Activated CD8-positive, alpha-beta memory T cell treated with anti-CD3 and anti-CD28 coated beads, Interleukin-2, amount 50 U/mL, for 4 hours (primary cell): ENCODE measurements around the gene TMEM171.

Experiments used
- DNase-seq: peaks from one replicate; pipeline ENCODE4 v3.0.0-alpha.2; 2020

TMEM171 gene

DNA sequence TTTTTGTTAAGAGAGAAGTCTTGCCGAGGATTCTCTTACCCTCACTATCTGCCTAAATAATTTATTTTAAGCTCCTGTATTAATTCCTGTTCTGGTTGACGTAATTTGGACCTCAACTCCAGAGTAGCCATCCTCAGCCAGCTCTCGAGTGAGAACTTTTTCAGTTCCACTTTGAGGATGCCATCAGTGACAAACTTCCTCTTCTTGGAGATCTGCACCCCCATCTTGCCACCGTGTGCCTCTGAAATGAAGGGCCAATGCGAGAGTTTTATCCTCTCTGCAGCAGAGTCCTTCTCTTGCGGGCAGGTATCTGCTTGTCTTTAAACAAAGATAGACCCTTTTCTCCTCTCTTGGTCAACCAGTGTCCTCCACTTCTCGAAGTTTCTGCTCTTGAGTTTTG, 33.1 kb downstream of the TMEM171 start:
- DNase-seq = no peak

DNA sequence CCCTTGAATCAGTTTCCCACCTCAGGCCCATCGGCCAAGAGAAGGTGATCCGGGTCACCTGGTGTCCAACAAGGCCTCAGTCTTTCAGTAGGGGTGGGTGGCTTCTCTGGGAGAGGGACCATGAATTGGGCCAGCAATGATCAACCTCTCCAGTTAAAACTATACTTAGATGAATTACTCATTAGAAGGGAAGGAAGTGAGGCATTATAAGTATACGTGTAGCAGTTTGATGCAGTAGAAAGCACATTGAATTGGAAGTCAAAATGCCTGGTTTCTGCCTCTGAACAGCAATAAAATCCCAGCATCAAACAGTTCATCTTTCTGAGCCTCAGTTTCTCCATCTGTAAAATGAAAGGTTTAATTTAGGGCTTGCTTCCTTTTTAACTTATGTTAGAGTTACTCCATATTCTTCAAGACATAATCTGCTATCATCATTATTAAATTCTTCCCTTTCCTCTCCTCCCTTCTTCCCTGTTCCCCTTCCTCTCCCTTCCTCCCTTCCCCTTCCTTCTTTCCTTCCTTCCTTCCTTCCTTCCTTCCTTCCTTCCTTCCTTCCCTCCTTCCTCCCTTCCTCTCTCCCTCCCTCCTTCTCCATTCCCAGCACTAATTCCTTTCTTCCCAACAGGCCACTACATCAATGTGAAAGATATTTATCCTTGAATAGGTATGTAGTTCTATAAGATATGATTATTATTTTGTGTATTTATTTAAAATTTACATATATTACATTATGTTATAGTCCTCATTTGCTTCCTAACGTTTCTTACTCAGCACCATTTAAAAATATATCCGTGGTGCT, 34.0 kb downstream of the TMEM171 start:
- DNase-seq = no peak

DNA sequence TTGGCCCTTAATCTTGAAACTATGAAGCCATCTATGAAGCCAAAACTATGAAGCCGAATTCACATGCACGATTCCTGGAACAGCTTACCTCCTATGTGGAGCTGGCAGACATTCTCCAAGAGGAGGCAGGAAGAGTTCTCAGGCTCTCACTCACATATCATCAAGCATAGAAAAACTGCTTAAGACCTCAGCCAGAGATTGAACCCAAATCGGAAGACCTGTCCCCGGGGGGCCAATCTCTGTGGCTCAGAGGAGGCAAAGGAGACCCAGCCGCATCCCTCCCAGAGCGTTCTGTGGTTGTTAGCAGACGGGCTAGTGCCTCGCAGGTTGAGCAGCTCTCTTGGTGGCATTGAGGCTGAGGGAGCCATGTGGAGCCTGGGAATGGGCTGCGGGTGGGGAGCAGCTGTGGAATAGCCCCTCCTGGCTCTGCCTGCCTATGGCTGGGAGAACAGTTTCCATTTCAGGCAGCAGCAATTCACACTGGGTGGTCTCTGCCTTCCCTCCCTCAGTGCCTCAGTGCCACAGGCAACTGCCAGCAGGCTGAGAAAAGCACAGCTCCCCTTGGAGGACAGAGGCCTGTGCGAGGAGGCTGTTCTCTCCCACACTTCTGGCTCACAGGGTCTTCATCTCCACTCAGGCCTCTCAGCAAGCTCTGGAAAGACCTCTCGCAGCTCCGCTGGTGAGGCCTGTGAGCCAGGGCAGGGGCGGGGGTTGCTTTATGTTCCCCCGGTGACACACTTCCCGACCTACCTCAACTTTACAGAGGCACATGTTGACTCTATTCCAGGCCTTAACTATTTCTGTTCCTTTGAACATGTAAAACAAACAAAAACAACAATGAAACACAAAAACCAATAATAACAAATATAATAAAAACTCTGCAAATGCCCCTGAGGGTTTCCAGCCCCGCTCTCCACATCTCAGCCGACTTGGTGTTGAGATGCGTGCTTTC, 35.2 kb downstream of the TMEM171 start:
- no peak for DNase-seq

DNA sequence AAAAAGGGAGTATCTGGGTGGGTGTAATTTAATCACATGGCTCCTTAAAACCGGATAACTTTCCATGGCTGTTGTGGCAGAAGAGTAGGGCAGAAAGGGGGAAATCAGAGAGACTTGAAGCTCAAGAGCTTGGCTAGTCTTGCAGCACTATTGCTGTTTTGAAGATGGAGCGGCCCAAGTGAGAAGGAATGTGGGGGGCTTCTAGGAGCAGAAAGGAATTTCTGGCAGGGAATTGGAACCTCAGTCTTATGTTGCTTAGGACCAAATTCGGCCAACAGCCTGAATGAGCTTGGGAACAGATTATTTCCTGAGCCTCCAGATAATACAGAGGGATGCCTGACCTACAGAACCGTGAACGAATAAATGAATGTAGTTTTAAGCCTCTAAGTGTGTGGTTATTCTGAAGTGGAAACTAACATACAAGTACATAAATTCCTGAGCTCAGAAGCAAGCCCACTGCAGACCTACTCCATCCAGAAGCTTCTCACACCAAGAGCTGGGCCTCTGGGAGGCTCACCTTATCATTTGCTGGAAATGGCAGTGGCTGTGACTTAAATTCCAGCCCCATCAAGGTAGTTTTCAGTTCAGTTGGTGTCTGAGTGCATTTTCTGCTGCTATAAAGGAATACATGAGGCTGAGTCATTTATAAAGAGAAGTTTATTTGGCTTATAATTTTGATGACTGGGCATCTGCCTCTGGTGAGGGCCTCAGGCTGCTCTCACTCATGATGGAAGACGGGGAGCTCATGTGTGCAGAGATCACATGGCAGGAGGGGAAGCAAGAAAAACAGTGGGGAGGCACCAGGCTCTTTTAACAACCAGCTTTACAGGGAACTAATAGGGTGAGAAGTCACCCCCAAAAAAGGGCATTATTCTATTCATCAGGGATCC, 37.3 kb downstream of the TMEM171 start:
- no peak for DNase-seq

DNA sequence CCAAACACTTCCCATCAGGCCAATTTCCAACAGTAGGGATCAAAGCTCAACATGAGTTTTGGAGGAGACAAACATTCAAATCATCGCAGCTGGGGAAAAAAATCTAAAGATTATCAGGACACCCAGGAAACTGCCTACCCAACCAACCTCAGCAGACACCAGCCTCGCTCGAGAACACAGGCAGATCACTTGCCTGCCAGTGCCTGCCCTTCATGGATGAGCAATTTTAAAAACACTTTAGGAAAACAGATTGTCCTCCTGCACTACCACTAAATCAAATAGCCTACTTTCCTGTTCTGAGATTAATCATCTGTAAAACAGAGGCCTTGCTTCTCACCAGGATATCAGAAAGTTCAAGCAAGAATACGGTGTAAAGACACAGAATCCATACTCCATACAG, 37.9 kb downstream of the TMEM171 start:
- no peak for DNase-seq

DNA sequence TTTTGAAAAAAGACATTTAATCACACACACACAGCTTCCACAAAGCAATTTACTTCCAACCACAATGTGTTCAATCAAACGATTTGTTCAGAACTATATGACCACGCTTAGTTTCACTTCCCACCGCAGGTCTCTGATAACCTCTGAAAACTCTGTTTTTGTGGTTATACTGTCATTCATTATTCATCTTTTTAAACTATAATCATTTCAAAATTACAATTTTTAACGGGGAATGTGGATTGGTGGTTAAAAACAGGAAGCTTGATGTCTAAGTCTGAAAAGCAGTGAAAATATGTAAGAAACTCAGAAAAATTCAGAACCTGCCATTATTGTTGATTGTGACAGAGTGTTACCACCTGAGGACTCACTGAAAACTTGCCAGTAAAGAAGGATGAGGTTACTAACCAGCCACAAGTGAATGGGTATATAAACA, 39.9 kb downstream of the TMEM171 start:
- DNase-seq = peak; percentile 33

DNA sequence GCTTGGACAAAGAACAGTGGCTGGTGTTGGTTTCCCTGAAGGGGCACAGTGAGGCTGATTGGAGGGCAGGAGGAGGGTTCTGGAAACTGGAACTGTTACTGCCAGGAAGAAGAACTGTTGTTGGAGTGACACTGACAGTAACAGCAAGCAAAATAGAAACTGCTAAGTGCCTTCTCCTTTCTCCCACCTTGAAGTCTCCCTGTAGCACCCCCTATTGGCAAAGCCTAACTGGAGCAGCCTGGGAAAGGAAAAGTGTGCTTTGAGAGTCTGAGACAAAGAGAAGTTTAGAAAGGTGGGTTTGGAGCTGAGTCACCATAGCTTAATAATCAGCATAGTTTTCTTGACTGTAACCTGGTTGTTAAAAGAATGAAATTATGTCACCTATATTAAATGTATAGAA, 50.1 kb downstream of the TMEM171 start:
- no peak for DNase-seq

DNA sequence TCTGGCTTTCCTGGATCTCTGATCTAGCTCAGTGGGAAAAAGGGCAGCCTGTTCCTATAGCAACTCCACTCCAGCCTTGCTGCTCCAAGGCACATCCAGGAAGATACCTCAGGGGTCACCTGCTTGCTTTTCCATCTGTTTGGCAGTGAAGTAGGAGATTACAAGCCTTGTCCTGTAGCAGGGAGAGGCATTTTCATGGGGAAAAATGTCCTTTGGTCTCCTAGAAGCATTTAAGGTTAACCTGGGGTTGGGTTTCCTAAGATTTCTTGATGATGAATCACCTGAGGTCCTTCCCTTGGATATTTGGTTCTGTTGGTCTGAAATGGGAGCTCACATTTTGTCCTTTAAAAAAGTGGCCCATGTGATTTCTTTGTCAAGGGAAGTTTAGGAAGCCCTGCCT, 51.1 kb downstream of the TMEM171 start:
- no peak for DNase-seq

DNA sequence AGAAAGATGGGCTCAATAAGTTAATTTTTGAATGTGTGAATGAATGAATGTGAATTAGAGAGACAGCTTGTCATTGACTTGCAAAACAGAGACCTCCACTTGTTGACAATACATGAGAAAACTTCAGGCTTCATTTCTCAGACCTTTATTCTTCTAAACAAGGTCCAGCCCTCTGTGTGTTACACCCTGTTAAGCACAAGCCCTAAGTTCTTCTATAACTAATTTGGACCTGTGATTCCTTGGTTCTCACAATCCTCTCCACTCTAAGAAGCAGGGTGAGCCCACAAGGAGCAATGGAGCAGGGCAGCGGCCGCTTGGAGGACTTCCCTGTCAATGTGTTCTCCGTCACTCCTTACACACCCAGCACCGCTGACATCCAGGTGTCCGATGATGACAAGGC, 52.6 kb downstream of the TMEM171 start, which contains the start of gene TMEM174:
Gene TMEM174 (plus strand): TSS at position 243 of the 400 bp plus-strand sequence. CDS start 51 bp downstream, at position 294.
- no peak for DNase-seq

DNA sequence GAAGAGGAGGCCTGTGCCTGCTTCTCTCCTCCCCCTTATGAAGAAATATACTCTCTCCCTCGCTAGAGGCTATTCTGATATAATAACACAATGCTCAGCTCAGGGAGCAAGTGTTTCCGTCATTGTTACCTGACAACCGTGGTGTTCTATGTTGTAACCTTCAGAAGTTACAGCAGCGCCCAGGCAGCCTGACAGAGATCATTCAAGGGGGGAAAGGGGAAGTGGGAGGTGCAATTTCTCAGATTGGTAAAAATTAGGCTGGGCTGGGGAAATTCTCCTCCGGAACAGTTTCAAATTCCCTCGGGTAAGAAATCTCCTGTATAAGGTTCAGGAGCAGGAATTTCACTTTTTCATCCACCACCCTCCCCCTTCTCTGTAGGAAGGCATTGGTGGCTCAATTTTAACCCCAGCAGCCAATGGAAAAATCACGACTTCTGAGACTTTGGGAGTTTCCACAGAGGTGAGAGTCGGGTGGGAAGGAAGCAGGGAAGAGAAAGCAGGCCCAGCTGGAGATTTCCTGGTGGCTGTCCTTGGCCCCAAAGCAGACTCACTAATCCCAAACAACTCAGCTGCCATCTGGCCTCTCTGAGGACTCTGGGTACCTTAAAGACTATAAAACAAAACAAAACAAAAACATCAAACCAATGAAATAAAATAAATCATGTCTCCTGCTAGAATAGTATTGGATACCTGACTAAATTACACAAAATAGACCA, 53.9 kb downstream of the TMEM171 start:
- no peak for DNase-seq

DNA sequence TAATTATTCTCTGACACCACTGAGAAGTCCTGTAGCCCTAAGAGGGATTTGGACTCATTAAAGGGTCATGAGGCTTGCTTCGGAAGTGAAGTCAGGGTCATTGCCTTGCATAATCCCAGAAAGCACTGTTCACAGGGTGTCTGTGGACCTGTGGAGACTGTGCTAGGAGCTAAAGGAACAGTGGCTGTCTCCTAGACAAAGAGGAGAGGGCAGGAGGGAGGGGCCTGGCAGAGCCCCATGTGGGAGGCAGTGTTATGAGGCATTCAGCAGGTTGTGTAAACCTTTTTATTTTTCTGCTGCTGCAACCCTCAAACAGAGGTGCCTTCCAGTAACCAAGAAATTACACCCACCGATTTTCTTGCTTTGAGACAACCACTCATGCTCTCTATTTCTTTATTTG, 55.9 kb downstream of the TMEM171 start:
- no peak for DNase-seq

DNA sequence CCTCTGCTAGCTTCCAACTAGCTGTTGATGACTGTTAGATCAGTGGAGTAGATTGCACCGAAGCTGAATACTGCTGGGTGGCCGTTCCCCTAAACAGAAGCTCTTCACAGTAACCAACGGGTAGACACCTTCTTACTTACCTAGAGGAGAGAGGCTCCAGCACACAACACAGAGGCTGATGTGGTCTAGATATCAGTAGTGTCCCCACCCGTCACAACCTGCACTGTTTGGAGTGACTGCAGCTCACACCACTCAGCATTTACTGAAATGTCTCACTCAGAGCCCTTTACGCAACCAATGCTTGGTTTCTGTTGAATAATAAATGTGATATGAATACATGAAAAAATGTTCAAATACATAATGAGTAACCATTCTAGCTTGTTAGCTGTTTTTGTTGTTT, 57.9 kb downstream of the TMEM171 start:
- no peak for DNase-seq

DNA sequence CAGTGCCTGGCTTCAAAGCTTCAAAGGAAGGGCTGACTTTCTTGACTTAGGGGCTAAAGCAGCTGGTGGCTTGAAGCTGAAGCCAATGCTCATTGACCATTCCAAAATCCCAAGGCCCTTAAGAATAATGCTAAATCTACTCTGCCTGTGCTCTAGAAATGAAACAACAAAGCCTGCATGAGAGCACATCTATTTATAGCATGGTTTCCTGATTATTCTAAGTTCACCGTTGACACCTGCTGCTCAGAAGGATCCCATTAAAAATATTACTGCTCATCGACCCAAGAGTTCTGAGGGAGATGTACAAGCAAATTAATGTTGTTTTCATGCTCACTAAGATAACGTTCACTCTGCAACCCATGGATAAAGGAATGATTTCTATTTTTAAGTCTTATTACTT, 59.4 kb downstream of the TMEM171 start:
- no peak for DNase-seq

DNA sequence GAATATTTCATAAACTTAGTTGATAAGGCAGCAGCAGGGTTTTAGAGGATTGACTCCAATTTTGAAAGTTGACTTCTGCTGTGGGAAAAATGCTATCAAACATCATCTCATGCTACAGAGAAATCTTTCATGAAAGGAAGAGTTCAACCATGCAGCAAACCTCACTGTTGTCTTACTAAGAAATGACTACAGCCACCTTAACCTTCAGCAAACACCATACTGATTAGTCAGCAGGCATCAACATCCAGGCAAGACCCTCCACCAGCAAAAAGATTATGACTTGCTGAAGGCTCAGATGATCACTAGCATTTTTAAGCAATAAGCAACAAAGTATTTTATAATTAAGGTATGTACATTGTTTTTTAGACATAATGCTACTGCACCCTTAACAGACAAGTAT, 60.2 kb downstream of the TMEM171 start:
- DNase-seq = no peak
